HG03521 (cell line): ENCODE results near the gene SASH3.

Experiments
- ATAC-seq: cut with Tn5 transposase; IDR thresholded peaks from one replicate; pipeline ENCODE4 v1.9.1; 2021; ENCODE audit warnings: mild to moderate bottlenecking, moderate library complexity; ENCODE audit not compliant: unreplicated experiment

Gene SASH3

GRCh38 chrX:129759576-129760061 is 20.1 kb upstream of the SASH3 start:
- ATAC-seq: no peak

GRCh38 chrX:129760155-129760554 is 19.6 kb upstream of the SASH3 start:
- no peak for ATAC-seq

GRCh38 chrX:129760981-129761380 is 18.8 kb upstream of the SASH3 start:
- ATAC-seq: no peak

- no peak for ATAC-seq
Measured at GRCh38 chrX:129761596-129761995, 18.2 kb upstream of the SASH3 start.

GRCh38 chrX:129762448-129762847 is 17.3 kb upstream of the SASH3 start:
- ATAC-seq: no peak

- ATAC-seq: no peak
Measured at GRCh38 chrX:129763666-129764065, 16.1 kb upstream of the SASH3 start.

- ATAC-seq: no peak
Measured at GRCh38 chrX:129768186-129768585, 11.6 kb upstream of the SASH3 start.

GRCh38 chrX:129768586-129769466 is 10.9 kb upstream of the SASH3 start:
- no peak for ATAC-seq

GRCh38 chrX:129769467-129770154 is 10.1 kb upstream of the SASH3 start:
- ATAC-seq: peak; percentile 44

GRCh38 chrX:129771266-129771995 is 8.3 kb upstream of the SASH3 start:
- no peak for ATAC-seq

GRCh38 chrX:129772796-129773431 is 6.8 kb upstream of the SASH3 start:
- ATAC-seq: peak; percentile 54

GRCh38 chrX:129773649-129774458 is 5.9 kb upstream of the SASH3 start:
- no peak for ATAC-seq

GRCh38 chrX:129777218-129778030 is 2.3 kb upstream of the SASH3 start:
- ATAC-seq: no peak

- ATAC-seq: no peak
Measured at GRCh38 chrX:129779086-129779672, 570 bp upstream of the SASH3 start.

- no peak for ATAC-seq
Measured at GRCh38 chrX:129780441-129781105, 824 bp downstream of the SASH3 start.

- peak; percentile 75 for ATAC-seq
Measured at GRCh38 chrX:129781134-129781672, 1.5 kb downstream of the SASH3 start.

GRCh38 chrX:129781680-129782495 is 2.1 kb downstream of the SASH3 start:
- no peak for ATAC-seq
